Nucleus accumbens (tissue), 56 donors: ENCODE measurements around the gene AQP12A.
"Not testable (repeated sequence)": the region's sequence is repeated elsewhere in the genome, so short reads cannot be mapped to it uniquely, and the experiment has no call there.

Experiments used
- DNase-seq, 56 donors: peaks; one replicate each; lab custom pipeline; 2025; lab: John Stamatoyannopoulos, UW

Gene AQP12A, protein sequence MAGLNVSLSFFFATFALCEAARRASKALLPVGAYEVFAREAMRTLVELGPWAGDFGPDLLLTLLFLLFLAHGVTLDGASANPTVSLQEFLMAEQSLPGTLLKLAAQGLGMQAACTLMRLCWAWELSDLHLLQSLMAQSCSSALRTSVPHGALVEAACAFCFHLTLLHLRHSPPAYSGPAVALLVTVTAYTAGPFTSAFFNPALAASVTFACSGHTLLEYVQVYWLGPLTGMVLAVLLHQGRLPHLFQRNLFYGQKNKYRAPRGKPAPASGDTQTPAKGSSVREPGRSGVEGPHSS

DNA sequence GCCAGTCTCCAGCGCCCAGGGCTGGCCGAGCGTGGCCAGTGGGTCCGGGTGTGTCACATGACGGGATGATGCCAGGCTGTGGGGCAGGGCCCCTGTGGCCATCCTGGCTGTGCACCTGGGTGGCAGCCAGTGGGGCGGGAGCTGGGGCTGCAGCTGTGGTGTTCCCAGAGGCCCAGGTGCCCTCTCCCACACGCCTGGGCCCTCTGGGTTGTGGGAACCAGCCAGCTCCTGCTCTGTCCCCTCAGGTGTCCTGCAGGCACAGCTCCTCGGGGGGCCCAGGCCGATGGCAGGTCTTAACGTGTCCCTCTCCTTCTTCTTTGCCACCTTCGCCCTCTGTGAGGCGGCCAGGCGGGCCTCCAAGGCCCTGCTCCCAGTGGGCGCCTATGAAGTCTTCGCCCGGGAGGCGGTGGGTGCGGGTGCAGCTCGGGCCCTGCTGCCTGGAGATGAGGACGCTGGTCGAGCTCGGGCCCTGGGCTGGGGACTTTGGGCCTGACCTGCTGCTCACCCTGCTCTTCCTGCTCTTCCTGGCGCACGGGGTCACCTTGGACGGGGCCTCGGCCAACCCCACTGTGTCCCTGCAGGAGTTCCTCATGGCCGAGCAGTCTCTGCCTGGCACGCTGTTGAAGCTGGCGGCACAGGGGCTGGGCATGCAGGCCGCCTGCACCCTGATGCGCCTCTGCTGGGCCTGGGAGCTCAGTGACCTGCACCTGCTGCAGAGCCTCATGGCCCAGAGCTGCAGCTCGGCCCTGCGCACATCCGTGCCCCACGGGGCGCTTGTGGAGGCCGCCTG, at the start of gene AQP12A:
Gene AQP12A, plus strand, starts transcription at position 236 of the 790 bp plus-strand sequence. Its CDS starts 48 bp downstream, at position 284.
- not testable (repeated sequence) for DNase-seq

DNA sequence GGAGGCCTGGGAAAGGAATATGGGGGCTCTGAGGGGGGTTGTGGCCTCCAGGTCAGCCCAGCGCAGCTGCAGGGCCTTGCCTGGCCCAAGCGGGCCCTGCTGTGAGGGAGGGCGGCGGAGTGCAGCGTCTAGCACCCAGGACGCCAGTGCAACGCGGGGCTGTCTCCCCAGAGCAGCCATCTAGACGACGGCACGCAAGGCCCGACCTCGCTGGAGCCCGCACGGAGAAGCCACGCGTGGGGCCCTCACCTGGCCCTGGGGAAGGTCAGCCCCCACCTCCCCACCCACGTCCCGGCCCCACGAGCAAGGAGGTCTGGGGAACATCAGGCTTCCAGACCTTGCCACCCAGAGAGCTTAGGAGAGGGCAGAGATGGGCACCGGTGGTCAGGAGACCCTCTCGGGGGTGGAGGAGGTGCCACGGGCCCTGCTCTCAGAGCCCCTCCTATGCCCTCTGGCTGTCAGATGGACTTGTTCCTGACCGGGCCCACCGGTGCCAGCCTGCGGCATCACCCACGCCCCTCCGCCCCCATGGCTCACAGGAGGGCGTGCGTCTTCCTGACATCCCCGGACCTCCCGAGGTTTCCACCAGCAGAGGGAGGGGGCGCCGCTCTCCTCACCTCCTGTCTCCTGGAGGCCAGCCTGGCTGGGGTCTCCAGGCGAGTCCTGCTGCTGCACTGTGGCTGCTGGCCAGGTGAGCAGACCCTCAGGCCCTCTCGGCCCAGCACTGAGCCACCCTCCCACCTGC, 49.4 kb upstream of the AQP12A start:
- no peak for DNase-seq

DNA sequence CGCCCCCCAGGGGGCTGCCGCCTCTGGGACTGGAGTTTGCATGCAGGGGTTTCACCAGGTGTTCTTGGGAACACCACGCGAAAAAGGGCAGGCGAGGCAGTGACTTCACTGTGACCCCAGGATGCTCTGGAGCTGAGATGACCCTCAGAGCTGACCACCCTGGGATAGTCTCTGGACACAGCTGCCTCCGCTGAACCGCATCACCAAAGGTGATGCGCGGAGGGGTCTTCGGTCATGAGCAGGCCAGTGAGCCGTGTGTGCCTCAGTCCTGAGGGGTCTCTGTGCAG, 48.9 kb upstream of the AQP12A start:
- no peak for DNase-seq

DNA sequence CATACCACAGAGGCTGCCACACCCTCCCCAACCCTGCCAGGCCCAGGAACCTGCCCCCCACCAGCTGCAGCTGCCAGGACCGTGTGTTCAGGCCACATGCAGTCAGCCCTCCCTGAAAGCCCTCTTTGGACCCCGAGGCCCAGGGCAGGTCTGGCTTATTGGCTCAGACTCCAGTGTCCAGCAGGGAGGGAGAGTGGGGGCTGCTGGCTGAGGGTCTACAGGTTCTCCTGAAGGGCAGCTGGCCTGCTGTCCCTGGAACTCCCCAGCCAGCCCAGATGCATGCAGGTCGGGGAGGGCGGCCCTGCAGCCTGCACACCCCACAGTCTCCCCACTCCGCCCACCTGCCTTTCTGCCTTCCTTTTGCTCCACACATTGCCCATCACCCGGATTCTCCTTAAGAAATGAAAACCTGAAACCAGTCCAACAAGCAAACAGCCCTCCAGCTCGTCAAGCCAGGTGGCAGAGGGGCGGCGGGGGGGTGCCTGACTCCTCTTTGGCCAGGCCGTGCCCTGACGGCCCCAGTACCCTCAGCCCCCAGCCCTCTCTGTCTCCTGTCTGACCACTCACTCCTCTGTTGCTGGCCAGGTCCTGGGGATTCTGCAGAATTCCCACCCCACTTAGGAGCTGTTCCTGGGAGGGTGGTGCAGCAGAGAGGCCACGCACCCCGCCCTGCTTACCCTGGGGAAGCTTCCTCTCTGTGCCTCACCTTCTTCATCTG, 48.4 kb upstream of the AQP12A start:
- no peak for DNase-seq

DNA sequence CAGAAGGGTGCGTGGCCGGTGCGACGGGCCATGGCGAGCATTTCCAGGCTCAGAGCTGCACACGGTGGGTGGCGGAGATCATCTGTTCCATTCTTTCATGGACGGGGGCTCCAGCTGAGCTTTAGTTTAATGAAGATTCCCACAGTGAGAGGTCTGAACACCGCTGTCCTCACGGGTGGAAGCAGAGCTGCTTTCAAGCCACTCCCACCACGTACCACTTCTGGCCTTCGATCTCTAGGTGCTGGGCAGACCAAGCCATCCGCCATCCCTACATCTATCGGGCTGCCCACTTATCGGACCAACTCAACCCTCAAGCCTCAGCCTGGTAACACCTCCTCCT, 47.9 kb upstream of the AQP12A start:
- DNase-seq: no peak

DNA sequence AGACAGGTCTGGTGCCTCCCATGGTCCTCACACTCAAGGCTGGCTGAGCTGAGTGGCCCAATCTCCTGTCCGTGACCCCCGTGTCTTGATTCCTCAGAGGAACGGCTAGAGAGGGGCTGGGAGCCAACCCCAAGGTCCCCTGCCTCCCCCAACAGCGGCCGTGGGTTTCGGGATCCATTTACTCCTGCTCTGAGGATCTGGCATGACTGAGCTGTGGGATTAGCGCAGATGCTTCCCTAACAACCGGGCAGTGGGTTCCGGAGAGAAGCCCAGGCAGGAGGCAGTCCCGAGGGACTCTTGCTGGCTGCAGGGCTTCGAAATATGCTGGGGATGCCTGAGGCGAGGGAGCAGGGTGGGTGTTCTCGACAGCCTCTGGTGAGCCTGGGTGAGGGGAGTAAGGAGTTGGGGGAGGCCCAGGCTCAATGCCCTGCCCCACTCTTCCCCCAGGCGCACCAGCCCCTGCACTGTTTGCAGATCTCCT, 47.5 kb upstream of the AQP12A start:
- no peak for DNase-seq

DNA sequence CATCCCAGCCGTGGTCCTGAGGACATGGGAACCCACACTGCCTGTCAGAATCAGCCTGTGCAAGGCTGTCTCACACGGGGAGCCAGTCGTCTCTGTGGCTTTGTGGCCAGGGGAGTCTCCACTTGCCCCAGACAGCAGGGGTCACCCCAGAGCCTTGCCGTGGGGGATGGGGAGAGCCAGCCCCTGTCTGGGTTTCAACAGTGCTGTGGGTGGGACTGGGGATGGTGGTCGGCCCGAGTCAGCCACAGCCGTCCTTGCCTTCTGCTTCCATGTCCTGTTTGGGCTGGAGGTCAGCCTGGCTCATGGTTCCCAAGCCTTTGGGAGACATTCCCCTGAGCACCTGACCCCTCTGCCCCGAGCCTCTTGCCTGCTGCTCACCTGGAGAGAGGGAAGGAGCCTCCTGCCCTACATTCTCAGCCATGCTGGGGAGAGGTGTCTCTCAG, 46.8 kb upstream of the AQP12A start:
- no peak for DNase-seq

DNA sequence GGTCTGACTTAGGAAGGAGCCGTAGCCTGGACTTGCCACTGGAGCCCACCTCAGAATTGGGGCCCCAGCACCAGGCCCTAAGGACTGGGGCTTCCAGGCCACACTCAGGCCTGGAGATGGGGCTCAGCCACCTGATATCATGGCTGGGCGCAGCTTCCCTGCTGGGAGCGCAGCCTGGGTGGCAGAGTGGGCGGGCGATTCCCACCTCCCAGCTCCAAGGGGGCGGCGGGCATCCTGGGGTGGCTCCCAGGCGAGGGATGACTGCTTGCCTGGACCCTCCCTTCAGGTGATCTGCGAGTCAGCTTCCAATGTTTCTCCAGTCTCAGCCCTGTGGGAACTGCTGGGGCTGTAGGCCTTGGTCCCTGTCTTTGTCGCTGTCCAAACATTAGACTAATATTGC, 46.3 kb upstream of the AQP12A start:
- DNase-seq: no peak

DNA sequence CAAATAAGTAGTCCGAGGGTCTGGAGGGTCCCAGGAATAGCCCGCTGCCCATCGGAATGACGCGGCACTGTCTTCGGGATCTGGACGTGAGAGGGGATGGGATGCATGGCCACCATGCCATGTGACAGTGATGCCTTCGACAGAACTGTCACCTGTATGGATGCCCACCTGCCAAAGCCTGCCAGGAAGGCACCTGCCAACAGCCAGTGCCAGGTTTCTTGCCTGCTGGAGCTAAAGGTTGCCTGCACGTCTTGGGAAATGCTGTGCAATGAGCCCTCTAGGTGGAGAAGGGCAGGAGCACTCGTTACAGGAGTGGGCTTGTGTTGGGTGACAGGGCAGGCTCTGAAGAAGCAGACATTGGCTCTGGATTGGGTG, 45.9 kb upstream of the AQP12A start:
- no peak for DNase-seq

DNA sequence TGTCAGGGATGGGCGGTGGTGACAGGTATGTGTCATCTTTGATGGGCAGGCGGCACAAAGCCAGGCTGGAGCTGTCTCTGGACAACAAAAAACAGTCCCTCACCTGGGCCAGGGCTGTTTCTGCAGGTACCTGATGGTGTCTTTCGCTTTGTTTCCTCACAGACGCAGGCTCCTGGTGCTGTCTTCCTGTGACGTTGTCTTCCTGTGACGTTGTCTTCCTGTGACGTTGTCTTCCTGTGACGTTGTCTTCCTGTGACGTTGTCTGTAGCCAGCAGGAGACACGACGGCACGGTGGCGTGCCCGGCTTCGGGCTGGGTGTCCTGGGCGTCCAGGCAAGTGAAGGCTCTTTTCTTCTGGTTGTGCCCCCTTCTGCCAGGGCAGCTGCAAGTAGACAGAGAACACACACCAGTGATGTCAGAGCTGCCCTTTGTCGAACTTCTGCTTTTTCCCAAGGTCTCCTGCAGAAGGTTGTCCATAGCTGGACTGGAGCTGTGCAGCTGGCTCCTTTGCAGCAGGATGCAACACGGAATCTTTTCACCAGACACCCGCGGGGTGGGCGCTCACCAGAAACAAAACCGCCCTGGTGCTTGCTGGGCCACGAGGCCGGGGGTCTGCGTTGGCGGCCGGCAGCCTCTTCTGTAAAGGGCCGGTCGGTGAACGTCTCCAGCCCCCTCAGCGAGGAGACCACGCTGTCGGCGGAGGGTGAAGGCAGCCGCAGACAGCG, 45.3 kb upstream of the AQP12A start:
- no peak for DNase-seq

DNA sequence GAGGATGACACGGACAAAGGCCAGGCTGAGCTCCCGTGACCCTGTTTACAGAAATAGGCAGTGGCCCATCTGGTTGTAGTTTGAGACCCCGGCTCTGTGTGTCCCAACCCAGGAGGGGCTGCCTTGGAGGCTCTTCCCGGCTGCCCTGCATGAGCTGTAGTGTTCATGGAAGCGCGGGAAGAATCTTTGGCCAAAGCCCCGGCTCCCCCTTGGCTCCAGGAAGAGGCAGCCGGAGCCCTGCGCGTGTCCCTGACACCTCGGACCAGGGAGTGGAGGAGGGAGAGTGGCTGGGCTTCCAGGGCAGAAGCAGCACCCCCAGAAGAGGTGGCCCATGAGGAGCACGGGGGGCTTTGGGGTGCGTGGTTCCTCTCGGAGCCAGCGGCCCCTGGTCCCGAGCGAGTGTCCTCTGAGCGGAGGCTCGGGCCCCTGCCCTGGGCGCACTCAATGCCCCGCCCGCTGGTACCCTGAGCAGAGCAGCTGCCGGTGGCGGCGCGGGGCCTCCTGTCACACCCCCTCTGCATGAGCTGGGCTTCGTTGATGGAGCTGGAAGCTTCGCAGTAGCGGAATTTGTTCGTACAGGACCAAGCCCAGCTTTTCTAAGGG, 44.7 kb upstream of the AQP12A start:
- DNase-seq: no peak

DNA sequence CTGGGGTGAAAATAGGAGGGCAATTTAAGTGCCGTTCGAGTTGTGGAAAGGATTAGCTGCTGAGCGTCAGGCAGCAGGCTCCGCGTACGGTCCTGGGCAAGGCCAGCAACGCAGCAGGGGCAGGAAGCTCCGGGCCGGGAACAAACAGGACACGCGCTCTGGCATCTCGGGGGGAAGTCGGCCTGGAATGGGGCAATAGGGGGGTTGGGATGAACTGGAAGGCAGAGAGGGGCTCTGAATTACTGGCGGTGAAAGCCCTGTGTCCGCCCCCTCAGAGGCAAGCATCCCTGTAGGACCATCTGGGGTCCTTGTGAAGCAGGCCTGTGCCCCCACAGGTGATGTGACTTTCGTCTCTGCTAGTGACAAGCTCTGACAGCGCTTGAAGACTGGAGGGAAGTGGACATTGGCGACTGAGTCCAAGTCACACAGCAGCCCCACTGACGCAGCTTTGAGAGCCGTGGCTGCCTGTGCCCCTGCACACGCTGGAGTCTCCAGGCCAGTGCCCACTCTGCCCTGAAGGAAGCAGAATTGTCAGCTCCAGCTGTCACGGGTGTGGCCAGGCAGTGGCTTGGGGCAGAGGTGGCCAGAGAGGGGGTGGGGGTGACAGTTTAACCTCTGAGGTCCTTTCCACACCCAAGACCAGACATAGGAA, 44.0 kb upstream of the AQP12A start:
- DNase-seq: no peak

DNA sequence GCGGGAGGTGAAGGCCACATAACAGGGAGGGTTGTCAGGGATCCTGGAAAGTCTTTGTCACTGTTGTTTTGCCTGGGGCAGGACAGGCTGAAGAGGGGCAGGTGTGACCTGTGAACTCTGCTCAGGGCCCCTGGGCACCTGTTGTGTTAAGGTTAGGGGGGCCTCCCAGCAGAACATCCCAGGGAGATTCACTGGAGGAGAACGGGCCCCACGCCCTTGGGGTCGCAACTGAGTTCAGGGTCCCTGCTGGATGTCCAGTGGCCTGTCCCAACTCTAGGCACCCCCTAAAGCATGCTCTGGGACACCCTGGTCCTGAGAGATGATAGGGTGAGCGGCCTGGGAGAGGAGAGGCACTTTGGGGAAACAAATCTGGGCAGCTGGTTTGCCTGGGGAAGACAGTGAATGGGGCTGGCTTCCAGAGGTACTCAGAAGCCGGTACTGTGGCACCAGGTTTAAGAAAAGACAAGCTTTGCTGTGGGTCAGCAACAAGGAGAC, 43.5 kb upstream of the AQP12A start:
- DNase-seq: no peak

DNA sequence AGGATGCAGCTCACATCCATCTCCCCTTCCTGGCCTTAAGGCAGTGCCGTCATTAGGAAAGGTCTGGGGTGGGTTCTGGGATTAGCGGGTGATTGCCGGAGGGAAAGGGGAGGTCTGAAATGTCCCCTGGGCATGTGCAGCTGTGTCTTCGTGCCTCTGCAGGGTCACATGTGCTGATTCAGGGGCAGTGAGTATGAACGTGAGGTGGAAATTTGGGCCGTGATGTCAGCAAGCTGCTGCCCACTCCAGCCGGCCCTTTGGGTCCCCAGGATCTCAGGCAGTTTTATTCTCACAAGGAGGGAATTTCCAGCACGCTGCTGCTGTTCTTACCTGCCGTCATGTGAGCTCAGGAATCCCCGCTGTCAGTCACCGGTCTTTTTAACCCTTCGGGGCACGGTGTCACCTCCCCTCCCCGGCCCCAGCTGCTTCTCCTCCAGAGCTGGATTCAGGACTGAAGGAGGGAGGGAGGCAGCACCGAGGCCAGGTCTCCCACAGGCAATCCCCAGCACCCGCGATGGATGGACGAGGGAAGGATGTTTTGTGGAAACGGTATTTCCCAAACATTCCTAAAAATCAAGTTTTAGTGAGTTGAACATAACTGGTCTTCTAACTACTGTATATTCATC, 42.9 kb upstream of the AQP12A start:
- DNase-seq: no peak

DNA sequence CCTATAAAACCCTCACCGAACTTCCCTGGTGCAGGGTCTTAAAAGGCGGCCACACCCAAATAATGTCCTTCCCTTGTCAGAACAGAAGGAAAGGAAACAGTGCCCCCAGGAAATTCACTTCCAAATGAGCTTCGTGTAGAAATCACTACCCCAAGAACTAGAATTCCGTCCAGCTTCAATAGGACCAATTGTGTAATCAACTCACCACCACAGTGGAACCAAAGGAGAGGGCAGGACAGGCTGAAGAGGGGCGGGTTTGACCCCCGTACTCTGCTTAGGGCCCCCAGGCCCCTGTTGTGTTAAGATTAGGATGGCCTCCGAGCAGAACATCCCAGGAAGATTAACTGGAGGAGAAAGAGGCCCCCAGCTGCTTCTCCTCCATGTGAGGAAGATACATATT, 42.3 kb upstream of the AQP12A start:
- DNase-seq: no peak

DNA sequence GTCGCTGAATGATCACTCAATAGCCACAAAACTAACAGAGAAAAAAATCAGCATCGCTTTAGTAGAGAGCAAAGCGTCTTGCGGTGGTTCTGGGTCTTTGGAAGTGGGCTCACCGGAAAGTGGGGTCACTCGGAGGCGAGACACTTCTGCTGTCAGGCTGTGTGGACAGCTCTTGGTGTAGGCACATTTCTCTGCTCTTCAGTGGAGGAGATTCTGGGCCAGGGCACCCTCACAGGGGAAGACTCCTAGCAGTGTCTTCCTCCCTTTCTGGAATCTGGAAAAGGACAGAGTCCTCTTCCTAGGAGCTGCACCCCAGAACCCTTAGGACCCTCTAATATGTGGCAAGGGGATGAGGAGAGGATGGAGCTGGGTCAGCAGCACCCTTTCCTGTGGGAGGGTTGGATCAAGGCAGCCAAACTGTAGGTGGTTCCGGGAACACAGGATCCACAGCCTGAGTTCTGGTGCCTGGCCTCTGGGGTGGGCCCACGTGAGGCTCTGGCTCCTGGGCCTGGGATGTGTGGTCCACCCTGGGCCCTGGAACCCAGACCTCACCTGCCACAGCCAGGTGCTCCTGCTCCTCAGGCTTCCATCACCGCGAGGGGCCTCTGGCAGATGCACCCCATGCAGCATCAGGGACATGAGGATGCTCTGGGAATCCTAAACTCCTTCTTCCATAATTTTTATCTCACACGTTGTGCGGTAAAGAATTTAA, 41.3 kb upstream of the AQP12A start:
- DNase-seq: no peak

DNA sequence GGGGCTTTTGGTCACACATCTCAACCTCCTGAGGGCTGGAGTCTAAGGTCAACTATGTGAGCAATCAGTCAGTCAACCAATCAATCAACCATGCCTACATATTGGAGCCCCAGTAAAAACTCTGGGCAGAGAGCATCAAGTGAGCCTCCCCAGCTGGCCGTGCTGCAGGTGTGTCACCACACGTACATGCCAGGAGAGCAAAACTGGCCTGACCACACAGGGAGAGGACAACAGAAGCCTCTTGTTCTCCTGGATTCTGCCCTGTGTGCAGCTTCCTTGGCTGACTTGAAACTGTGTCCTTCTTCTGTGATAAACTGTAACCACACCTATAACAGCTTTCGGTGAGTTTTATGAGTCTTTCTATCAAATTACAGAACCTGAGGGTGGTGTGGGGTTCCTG, 40.5 kb upstream of the AQP12A start:
- no peak for DNase-seq
